ENCODE measurements around the gene KLRF2.

KLRF2 gene

DNA sequence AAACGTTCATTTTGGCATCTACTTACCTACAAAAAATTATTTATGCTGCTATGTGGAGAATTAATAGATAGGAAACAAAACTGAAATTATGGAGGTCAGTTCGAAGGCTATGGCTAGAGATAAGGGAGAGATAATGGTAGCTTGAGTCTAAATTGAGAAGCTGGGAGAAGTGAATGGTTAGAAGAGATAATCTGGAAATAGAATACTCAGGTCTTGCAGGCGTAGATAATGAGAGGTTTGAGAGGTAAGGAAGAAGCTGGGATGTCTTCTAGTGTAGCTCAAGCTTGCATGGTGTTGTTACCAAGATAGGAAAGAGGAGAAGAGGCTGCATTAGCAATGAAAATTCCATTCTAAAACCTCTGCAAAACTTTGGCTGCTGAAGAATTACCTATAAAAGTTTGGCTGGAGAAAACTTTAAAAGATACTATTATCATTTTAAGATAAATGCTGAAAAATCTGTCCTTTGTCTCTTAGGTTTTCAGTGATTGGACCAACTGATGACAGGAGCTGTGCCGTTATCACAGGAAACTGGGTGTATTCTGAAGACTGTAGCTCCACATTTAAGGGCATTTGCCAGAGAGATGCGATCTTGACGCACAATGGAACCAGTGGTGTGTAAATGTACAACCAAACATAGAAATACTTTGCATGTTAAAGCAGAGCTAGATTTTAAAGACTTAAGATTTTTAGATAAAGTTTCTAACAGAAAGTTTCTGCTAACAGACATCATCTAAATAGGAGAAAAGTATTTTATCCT lies 14.1 kb downstream of the KLRF2 start:
- no peak for DNase-seq

DNA sequence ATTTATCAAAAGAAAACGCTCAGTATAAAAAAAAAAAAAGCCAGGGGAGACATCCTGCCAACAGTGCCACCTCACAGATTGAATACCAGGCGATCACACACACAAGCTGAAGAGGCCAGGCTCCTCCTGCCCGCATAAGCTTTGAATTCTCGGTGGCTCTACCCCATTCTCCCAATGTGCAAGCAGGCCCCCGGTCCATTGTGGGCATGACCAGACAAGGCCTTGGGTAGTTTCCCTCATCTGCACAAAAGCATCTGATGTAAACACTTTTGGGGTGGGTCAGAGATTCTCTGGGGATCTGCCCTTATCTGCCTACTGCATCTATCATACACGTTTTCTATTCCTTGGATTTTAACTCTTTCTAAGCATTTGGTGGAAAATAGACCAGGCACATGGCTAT lies 16.2 kb downstream of the KLRF2 start:
- no peak for DNase-seq

DNA sequence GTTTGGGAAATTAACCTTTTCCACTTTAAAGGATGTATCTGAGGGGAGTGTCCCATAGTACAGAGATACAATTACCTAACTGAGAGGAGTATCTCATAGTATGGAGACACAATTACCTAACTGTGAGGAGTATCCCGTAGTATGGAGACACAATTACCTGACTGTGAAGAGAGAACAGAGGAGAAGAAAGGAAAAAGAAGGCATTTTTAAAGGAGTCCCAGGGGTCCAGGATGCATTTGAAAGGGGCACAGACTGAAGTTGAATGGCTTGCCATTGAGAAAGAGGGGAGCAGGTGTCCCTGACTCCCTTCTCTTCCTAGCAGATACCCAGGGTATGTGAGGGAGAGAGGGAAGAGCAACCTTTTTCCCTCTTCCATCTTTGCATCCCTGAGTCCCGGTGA lies 17.9 kb downstream of the KLRF2 start:
- DNase-seq, result no peak

DNA sequence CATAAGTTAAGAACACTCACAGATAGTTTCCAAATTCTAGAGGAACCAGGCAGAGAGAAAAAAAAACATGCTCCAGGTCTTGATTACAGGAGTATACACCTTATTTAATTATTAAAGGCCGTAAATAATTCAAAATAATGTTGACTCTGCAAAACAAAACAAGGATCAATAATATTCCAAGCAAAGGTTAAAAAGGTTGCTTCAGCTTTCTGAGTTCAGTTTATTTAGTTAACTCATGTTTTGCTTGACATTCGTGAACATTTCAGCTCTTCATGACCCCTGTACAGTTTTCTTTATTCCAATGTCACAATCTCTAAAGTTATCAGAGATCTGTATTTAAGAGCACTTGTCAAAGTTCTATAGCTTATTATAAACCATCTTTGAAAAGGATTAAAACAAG lies 19.6 kb downstream of the KLRF2 start:
- no peak for DNase-seq

DNA sequence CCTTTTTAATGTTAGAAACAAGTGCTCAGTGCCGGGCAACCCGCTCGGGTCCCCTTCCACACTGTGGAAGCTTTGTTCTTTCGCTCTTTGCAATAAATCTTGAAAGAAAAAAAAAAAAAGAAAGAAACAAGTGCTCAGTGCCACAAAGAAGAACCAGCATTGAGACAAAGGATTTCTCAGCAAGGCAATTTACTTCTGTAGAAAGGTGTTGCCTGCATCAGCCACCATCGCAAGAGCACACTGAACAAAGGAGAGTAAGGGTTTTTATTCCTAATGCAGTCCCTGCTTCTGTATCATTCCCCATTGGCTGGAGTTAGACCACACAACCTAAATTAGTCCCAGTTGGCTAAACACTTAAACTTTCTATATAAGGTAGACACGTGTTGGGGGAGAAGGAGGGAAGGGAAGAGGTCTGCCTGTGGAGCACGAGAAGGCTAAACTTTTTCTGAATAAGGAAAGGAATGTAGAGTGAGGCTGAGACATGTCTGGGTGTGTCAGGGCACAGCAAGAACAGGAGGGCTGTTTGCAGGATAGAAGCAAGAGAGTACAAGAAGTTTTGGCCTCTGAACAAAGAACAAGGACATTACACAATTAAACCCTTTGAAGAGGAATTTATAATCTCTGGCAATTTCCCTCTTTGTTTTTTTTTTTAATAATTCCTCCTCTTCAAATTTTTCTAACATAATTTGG lies 21.4 kb downstream of the KLRF2 start:
- no peak for DNase-seq

DNA sequence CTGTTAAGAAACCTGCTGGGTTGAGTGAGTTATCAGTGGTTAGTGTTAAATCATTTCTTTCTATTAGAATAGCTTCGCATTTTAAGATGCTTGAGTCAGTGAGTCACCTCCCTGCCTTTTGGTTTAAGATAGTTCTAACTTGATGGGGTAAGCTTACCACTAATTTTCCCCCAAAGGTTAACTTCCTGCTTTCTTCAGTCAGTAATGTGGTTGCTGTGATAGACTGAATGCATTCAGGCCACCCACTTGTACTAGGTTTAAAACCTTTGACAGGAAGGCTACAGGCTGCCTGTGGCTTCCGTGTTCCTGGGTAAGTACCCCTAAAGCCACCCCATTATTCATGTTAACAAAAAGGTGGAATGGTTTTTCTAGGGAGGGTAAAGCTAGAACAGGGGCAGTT lies 25.6 kb downstream of the KLRF2 start:
- no peak for DNase-seq

DNA sequence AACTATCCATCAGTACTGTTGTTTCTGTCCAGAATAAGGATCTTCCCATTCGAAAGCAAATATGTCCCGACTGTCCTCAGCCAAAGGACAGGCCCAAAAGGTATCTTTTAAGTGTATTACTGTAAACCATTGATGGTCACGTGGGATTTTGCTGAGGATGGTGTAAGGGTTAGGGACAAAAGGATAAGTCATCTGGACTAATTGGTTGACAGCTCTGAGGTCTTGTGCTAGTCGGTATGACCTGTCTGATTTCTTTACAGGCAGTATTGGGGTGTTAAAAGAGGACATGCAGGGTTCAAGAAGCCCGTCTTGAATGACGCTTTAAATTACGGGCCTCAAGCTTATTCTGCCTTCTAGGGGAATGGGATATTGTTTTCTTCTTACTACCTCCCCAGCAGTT lies 26.5 kb downstream of the KLRF2 start:
- no peak for DNase-seq

DNA sequence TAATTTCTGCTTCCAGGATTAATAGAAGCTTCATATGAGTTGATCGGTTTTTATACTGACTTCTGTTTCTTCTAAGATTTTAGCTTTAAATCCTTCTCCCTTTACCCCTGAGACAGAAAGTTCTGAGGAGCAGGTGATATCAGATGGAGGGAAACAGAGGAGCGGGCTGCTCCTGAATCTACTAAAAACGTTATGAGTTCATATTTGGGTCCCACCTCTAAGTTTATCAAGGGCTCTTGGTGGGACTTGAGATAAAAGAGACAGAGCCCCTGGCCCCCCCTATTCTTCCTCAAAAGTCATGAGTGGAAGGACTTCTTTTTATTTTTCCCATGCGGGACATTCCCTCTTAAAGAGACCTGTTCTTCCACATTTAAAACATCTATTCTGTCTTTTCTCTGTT lies 27.1 kb downstream of the KLRF2 start:
- no peak for DNase-seq

DNA sequence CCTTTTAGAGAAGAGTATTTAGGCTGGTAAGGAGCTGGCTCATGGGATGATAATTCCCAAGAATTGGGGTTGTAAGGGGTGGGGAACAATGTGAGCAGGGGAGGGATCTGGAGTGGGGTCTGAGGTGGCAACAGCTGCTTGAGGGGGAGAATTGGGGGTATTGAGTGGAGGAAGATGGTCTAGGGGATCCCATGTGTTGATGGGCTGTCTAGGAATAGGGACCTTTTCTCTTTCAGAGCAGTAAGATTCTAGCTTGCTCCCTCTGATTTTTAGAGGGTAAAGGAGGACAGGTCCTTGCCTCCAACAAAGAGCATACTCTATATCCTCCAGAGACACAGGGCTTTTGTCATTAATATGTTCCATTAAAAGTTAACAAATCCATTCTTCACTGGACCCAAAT lies 28.4 kb downstream of the KLRF2 start:
- DNase-seq, result no peak

DNA sequence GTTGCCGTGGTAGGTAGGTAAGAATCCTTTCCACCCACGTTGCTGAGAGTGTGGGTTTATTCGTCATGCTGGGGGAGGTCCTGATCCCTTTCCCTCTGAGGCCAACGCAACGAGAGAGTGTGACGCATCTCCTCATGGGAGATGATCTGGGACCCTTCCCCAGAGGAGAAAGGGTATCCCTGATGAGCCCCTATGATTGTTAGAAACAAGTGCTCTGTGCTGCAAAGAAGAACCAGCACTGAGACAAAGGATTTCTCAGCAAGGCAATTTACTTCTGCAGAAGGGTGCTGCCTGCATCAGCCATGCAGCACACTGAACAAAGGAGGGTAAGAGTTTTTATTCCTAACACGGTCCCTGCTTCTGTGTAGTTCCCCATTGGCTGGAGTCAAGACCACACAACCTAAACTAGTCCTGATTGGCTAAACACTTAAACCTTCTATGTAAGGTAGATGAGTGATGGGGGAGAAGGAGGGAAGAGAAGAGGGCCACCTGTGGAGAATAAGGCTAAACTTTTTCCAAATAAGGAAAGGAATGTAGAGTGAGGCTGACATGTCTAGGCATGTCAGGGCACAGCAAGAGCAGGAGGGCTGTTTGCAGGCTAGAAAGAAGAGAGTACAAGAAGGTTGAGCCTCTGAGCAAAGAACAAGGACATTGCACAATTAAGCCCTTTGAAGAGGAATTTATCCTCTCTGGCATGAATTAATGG lies 29.6 kb downstream of the KLRF2 start:
- no peak for DNase-seq

DNA sequence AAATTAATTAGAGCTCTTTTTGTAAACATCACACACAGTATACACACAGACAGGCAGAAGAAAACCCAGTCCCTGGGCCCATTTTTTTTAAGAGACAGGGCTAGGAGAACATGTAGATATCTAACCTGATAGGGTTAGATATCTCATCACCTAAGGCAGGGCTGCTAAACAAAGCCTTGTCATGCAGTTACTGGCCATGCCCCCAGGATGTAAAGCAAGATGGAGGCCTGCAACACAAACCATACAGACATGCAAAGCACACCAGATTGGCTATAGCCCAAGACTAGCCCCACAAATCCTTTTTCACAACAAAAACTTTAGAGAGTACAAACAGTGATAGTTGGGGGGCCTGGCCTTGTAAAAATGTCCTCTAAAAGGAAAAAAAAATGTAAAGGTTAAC lies 30.4 kb downstream of the KLRF2 start:
- no peak for DNase-seq

DNA sequence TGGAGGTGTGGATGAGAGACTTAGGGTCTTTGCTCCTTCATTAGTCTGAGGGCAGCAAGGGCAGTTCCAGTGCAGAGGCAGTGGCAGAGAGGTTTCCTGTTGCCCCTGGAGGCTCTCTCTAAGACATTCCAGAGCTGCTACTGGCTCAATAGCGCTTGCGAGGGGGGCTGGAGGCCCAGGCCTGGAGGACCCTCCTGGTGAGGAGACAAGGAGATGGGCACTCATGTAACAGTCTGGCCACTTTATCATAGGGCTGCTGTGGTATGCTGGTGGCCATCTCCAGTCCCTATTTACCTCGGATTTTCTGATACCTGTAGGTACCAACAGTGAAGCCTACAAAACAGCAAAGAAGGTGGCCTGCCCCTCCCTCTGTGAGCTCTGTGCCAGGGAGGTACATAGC lies 38.2 kb downstream of the KLRF2 start:
- DNase-seq, result no peak

DNA sequence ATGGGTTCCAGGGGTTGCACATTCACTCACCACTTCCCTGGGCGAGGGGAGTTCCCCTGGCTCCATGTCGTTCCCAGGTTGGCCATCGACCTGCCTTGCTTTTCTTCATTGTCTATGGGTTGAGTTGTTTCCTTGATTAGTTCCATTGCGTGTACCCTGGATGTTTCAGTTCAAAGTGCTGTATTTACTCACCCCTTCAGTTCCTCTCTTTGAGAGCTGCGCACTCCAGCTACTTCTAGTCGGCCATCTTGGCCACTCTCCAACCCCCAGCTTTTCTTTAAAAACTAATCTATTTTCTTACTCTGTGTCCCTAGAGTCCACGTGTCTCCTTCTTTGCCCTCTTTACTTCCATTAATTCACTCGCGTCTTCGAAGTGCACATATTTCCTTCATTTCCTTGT lies 39.2 kb downstream of the KLRF2 start:
- no peak for DNase-seq

DNA sequence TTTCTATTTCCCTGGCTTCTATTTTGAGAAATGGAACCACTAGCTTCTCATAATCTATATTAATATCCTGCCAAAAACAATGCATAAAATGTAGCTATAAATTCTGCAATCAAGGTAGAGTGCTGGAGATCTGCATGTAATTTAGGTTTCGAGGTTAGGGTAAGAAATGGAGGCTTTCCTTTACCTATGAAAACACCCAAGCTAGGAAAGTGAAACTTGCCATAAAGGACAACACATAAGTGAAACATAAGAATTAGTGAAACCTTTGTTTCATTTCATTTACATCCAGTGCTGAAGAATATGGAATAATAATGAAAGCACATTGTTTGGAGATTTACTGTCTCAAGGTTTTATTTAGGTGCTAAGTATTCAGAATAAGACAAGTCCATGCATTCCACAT lies 41.1 kb downstream of the KLRF2 start:
- no peak for DNase-seq

DNA sequence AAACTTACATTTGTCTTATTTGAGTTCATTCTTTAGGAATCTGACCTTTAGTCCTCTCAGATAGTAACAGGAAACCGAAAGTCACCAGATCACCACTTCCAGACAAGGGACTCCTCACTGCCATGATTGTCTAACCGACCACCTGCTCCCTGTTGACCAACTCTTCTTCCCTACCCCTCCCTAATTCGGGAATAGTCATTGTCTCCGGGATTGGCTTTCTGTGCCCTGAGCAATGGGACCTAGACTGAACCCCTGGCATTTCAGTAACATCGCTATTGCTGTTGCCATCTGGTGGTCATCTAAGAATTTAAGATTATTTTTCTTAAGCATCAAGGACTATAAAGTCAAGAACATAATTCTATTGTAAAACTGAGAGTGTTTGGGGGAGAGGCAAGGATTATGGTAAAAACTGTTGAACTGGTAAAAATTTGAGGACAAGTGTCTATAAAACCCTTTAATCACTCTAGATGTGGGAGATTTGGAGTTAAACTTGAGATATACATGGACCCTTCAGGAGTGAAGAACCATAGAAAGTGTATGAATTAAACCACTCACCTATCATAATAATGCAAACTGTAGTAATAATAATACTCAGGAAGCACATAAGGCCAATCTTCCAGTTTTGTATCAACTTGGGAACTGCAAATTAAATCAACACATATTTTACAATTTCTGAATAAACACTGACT lies 44.6 kb downstream of the KLRF2 start:
- DNase-seq, result no peak

DNA sequence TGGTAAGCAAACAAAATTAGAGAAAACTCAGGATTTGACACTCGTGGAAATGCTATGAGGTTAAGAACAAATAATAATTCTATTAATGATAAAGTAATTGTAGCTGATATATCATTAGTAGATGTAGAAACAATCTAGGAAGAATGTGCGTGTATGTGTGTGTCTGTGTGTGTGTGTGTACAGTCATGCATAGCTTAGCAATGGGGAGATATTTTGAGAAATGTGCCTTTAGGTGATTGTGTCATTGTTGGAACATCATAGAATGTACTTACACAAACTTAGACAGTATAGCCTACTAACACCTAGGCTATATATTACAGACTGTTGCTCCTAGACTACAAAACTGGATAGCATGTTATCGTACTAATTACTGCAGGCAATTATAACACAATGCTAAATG lies 45.6 kb downstream of the KLRF2 start:
- no peak for DNase-seq

DNA sequence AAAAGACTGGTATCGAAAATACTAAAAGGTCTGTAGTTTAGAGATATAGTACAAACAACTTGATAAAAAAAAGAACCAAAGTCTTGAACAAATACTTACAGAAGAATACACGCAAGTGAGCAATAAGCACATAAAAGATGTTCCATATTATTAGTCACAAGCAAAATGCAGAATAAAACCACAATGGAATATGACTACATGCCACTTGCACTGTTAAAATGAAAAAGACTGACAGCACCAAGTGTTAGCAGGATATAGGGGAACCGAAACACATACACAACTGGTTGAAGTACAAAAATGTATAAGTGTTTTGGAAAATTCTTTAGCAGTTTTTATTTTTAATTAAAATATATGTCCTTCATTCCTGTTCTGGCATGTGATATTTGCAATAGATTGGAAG lies 47.3 kb downstream of the KLRF2 start:
- no peak for DNase-seq

DNA sequence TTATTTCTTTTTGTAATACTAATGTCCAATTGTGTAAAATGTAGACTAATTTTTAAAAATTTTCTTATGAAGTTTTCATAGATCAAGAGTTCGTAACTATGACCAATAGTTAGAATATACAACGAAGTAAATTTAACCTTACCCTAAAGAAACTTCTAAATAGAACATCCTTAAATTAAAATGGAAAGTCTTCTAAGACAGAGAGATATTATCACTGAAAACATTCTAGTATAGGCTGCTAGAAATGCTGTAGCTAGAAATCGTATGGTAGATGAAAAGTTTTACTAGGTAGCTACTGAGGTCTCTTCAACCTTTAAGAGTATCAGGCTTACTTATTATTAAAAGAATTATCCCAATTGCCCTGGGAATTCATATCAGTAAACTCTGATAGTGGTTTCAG lies 50.0 kb downstream of the KLRF2 start:
- no peak for DNase-seq

DNA sequence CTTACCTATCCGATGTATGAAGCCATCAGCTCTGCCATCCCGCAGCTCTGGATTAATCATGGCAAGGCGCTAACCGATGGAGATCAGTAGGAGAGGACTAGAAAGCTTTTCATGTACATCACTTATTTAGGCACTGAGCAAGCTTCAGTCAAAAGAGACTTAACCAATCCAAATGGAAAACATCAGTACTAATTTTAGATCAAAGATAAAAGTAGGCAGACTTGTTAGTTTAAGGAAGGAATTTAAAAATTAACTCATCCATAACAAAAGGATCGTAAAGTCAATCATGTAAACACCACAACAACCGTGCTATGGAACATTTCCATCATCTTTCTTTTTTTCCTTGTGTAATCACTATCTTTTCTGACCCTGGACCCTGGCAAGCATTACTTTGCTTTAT lies 51.0 kb downstream of the KLRF2 start, which contains the start of gene CLEC2A:
CLEC2A (minus strand) TSS at position 101 of the 400 bp plus-strand sequence; CDS start at position 60, 41 bp downstream.
- no peak for DNase-seq

DNA sequence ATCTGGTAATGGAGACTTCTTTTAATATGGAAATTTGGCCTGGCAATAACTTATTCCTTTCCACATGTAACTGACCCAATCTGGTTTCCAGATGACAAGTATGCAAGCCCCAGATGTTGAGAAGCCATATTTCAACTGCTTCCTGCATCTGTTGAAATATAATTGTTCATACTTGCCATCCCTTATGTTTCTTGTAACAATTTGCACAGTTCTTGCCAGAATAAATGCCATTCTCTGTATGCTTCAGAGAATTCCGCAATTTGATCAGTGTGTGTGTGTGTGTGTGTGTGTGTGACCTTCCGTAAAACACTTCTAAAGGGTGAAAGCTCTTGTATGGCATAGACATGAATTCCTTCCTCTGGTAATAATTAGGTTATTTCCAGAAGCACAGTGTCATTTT lies 52.7 kb downstream of the KLRF2 start:
- no peak for DNase-seq

DNA sequence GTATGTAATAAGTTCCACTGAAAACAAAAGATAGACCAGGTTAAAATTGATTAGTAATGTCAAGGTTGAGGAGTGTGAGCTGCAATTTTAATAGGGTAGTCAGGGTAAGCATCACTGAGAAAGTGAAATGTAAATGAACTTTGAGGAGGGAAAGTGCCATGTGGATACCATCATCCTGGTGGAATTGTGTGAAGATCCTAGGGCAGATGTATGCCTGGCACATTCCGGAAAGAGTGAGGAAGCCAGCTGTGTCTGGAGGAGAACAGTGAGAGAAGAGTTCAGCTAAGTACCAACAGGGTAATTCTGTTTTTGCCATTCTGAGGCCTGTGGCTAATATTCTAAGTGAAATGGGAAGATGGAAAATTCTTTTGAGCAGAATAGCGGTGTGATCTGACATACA lies 53.7 kb downstream of the KLRF2 start:
- DNase-seq, result no peak

DNA sequence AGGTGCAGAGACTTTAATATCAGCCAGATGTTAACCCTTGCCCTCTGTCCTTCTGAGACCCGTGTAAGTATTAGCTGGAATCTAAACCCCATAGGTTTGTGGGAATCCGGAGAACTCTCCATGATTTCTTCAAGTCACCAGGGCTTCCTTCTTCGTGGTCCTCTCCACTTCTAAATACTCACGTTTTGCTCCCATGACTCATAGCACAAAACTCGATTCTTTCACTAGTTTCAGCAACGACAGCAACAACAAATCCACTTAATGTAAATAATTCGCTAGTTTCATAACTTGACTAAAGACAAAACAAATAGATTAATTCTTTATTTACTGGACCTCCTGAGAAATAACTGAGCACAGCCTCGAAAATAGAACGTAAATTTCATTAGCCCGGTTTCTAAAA lies 55.3 kb downstream of the KLRF2 start:
- DNase-seq, result no peak

DNA sequence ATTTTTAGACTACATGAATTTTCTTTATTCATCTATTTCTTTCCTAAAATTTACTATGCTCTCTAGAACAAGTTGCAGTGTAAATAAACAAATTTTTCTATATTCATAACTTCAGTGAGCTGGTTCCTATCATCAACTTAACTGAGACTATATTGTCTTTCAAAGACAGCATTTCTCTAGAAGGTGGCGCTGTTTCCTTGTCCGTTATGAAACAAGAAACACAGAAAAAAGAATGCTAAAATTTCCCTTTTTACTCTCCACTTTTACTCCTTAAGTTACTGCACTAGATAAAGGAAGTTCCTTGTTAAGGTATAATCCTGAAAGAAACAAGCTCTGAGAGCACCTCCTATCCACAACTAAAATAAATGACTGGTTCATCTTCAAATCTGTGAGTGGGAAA lies 59.1 kb downstream of the KLRF2 start:
- no peak for DNase-seq

DNA sequence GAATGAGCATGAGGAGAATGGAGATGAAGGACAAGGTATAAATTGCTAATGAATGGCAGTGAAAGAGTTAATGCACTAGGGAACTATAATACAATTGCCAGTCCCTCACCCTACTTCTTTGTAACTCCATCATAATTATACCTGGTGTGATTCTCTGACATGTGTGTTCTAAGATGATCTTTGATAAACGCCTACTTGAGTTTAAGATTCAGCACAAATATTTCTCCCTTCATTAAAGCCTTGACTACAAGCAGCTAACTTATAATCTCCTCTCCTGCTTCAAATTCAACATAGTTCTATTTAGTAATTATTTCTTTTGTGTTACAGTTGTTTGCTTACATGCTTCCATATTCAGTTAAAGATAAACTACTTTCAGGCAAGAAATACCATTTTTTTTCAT lies 60.5 kb downstream of the KLRF2 start:
- DNase-seq, result no peak

All from NCI-H2081 treated with DMSO at 0.1 percent for 48 hours (cell line).